HG03039 (cell line): ENCODE results near the gene PLIN1.

ENCODE experiments used
- ATAC-seq: cut with Tn5 transposase; IDR thresholded peaks from one replicate; pipeline ENCODE4 v1.9.1; 2021; ENCODE audit warnings: mild to moderate bottlenecking, moderate library complexity; ENCODE audit not compliant: unreplicated experiment

PLIN1 gene

DNA sequence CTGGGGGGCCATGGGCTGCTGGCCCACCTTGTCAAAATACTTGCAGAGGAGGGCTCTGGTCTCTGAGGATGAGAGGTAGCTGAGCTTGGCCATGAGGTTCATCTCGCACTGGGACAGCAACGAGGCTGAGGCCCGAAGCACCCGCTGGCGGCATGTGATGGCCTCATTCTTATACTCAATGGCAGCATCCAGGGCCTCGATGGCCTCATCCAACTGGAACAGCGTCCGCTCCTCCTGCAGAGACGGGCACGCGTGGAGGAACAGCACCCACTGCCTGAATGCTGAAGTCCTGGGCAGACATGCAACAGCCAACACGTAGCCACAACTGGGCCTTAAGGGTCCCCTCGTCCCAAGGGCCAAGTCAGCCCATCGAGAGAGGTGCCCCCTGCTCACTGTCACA is 48.9 kb downstream of the PLIN1 start:
- no peak for ATAC-seq

DNA sequence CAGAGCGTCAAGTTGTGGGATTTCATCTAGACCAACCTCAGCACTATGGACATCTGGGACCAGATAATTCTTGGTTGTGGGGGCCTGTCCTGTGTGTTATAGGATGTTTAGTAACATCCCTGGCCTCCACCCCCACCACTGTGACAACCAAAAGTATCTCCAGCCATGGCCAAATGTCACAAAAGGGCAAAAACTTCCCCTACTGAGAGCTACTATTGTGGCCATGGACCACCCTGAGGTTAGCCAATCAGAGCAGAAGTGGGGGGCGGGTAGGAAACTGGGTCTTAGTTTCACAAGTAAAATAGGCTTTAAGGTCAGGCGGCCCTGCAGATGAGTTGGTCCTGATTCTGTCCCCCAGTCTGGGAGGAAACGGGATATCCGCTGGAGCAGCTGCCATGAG is 49.3 kb downstream of the PLIN1 start:
- ATAC-seq, result no peak

DNA sequence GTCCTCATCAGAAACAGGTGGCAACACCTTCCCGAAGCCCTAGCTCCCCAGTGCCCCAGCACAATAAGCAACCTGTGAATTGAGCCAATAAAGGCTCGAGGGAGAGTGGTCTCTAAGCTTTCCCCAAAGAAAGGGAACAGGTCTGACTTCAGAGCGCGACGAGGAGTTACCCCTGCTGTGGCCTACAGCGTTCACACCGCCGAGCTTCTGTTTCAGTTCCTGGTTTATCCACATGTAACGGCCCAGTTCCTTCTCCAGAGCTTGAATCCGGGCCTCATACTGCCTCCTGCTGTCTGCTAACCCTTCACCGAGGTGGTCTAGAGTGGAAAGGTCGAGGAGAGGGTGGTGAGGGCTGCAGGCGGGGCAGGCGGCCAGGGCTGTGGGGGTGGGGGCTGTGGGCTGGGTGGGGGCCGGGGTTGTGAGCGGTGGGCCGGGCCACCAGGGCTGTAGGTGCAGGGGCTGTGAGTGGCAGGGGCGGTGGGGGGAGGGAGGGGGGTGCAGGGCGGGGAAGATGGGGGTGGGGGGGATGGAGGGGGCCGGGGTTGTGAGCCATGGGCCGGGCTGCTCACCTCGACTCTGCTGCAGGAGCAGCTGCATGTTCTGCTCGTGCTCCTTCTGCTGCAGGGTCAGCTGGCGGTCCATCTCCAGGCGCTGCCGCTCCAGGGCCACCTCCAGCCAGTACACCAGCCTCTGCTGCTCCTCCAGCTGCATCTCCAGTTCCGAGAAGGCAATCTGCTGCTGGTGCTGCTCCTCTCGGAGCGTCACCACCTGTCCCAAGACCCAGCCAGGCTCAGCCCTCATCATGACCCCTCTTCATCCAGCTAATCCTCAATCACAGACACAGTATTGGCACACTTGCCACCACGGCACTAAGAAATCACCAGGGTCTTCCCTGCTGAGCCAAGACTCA is 50.1 kb downstream of the PLIN1 start:
- ATAC-seq, result no peak

DNA sequence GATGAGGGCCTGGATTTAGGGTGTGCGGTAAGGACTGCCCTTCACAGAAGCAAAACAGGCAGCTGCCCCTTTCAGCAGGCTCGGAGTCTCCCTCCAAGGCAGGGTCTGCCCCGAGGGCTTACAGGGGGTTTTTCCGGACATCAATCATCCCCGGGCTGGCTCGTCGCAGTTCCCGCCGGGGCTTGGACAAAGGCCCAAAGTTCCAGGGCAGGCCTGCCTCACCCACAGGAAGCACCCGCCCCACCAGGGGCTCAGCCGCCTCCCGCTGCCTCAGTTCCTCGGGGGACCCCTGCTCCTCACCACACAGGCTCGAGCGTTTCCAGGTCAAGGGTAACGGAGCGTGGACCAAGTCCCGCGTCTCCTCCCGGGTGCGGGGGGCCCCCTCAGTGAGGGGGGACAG is 50.9 kb downstream of the PLIN1 start:
- ATAC-seq, result no peak

DNA sequence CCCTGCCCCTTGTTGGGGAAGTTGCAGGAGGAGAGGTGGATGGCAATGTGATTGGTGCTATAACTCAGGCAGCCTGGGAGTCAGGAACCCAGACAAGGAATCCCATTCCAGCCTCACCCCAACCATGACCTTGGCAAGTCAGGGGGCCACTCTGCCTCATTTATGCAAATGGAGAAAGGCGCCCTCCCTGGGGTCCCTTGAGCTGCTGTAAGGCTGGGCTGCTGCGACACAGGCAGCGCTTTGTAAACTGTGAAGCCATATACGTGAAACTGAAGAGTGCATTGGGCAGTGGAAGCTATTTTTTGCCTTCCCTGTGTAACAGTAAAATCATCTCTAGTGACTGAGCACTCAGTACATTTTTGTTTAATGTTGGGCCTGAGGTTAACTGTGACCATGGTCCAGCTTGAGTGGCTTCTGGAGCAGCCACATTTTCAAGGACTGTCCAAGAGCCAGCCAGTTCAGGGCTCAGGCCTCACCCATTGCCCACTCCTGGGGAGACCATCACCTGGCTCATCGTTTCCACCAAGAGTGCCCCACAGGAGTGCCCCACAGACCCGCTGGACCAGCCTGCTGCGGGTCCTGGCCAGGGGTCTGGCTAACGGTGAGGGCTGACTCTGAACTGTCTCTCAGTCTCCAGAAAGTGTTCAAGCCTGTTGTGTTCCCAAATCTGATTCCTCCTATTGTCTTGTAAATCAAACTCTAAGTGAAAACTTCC is 51.8 kb downstream of the PLIN1 start:
- no peak for ATAC-seq

DNA sequence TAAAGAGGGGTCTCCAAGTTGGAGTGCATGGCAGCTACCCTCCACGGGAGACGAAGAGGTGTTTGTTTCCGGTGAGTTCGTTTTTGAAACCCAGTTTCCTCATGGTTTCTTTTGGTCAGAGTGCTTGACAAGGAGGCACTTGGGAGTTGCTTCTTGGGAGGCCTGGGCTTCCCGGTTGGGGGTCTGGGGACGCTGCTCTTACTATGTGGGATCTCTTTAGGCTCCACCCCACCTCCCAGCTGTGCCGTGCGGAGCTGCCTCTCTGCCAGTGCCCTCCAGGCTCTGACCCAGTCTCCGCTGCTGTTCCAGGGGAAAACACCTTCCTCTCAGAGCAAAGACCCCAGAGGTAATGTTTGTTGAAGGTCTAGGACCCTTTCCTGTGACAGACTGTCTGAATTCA is 53.5 kb downstream of the PLIN1 start:
- ATAC-seq, result no peak

DNA sequence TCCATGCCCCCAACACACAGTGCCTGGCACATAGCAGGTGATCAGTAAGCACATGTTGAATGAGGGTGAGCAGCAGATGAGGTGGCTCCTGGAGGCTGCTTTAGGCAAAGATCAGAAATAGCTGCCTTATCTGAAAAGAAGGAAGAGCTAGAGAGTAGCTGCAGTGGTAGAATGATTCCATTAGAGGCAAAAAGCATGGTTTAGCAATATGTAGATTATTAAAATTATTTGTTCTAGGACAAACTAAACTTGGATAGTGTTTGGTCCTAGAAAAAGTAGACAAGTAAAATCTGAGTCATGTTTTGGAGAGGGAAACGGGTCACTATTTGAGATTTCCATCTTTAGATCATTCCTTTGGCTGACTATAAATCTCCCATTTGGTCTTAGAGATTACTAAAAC is 56.0 kb downstream of the PLIN1 start:
- no peak for ATAC-seq

DNA sequence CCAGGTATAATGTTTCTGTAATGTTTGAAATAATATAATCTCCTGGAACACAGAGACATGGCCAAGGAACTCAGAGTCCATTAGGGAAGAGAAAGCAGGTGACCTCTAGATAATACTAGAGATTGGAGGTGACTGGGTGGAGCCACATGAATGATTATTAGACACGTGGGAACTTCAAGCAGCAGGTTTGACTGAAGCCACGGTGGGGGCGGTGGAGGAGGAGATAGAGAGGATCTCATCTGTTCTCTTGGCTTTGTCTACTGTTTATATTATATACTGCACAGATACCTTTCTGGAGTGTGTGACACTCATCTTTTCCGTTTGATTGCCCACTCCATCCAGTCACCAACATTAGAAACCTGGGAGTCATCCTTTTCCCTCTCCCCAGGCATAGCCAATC is 57.6 kb downstream of the PLIN1 start:
- ATAC-seq, result no peak

DNA sequence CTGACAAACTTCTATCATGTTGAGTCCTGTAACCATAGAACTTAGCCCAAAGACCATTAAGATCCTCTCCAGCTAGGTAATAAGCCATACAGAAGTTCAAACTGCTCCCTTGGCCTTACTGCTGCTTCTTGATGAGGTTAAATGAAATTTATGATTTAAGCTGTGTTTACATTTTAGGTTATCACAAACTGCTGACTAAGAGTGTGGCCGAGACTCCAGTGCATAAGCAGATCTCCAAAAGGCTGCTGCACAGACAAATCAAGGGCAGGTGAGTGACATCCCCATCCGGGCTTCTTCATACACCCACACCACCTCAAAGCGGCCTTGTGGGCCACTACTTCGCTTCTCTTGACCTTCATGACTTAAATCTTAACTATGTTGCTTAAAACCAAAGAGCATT is 62.9 kb downstream of the PLIN1 start:
- no peak for ATAC-seq

DNA sequence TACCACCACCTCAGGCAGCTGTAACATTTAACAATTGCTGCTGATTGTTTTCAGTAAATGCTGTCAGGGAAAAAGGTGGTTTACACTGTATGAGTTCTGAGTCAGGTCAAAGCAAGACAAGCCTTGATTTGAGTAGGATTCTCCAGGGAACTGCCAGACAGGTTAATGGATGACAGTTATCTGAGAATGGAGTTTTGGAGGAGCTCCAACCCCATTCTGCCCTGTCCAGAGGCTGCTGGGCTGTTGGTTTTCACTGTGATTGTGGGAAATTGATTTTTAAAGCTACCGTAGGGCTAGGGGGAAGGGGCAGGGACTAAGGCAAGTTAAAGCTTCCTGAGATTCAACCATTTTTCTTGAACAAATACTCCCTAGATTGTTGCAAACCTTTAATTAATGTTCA is 64.0 kb downstream of the PLIN1 start:
- no peak for ATAC-seq
